ENCODE data around the gene SLC7A5.

SLC7A5 gene

DNA sequence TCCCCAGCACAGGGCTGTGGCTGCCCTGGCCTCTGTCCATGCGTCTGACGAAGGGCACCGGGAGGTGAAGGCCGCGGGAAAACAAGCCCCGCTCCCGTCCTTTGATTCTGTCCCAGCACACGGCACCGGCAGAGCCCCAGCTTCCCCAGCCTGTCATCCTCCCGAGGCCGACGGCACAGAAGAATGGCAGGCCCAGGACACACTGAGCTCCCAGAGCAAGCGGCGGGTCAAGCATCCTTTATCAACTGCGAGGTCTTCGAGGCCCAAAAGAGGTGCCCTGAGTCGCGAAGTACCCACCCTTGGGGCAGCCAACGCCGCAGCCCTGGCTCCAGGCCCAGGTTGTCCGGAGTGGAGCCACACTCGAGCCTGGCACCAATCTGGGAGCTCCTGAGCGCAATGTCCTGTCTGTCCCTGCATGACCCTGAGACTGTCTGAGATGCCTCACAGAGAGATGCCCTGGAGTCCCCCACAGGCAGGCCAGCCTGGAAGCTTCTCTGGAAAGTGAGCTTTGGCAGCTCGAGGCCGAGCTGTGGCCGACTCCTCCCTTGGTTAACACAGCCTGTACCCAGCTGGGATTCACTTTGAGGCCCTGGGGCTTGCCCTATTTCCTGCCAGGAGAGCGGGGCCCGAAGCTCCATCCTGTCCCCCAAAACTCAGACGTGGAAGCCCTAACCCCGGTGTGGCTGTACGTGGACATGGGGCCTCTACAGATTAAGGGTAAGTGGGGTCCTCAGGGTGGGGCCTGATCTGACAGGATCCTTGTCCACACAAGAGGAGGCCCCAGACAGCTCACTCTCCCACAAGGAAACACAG is 23.3 kb downstream of the SLC7A5 start:
- ATAC-seq = no peak

DNA sequence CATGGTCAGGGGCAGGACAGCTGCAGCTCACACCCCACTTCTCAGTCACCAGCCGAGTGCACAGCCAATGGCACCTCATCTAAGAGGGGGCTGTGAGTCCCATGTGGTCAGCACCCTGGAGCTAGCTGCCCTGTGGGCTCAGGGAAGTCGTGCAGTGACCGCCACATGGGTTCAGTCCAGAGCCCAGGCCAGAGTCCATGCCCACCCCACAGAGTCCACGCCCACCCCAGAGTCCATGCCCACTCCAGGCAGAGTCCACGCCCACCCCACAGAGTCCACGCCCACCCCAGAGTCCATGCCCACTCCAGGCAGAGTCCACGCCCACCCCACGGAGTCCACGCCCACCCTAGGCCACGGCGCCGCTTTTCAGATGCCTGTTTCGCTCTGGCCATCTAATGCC is 24.1 kb downstream of the SLC7A5 start:
- ATAC-seq = no peak

DNA sequence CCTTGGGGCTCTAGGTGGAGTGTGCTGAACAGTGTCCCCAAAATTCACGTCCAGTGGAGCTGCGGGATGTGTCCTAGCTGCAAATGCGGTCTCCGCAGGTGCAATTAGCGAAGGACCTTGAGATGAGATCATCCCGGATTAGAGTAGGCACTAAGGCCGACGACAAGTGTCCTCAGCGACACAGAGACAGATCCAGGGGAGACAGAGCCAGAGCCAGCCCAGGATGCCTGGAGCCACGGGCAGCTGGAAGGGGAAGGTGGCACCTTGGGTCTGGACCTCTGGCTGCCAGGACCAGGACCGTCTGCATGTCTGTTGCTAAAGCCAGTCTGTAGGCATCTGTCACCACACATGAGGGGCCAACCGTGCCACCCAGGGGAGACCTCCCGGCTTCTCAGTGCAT is 24.5 kb downstream of the SLC7A5 start:
- ATAC-seq = no peak

DNA sequence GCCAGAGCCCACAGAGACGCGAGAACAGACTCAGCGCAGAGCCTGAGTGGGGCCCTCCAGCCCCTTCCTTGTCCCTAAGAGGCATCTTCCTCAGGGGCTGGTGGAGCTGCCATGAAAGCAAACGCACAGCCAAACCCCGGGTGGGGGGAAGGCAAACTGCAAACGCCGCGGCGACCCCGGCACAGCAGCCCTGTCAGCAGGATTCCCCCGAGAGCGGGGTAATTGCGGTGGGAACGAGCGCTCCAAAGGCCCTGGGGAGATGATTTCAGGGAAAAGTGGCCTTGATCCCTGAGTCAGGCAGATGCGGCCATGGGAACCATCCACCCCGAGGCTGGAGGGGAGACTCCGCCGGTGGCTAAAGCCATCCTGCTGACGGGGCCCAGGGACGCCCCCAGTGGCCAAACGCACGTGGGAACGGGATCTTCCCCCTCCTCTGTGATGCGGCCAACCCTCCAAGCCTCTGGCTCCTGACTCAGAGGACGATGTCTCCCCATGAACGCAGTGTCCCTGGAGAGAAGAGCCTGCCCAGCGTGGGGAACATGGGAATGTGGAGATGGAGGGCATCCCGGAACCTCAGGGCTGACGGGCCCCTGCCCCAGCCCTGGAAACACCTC is 25.1 kb downstream of the SLC7A5 start:
- no peak for ATAC-seq

DNA sequence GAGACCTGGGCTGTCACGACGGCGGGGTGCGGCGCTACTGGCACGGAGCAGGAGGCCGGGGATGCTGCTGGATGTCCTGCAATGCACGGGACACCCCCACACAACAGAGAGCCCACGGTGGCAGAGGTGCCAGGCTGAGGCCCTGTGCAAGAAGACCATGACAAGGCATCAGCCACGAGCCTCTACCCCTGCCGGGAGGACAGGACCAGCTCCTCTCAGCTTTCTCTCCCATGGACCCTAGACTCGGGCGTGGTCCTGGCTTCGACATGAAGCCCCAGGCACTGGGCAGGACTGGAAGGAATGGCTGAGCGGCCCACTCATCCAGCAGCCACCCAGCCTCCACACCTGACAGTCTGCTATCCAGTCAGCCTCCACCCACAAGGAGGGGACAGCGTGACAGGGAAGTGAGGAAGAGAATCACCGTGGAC is 25.6 kb downstream of the SLC7A5 start:
- no peak for ATAC-seq

DNA sequence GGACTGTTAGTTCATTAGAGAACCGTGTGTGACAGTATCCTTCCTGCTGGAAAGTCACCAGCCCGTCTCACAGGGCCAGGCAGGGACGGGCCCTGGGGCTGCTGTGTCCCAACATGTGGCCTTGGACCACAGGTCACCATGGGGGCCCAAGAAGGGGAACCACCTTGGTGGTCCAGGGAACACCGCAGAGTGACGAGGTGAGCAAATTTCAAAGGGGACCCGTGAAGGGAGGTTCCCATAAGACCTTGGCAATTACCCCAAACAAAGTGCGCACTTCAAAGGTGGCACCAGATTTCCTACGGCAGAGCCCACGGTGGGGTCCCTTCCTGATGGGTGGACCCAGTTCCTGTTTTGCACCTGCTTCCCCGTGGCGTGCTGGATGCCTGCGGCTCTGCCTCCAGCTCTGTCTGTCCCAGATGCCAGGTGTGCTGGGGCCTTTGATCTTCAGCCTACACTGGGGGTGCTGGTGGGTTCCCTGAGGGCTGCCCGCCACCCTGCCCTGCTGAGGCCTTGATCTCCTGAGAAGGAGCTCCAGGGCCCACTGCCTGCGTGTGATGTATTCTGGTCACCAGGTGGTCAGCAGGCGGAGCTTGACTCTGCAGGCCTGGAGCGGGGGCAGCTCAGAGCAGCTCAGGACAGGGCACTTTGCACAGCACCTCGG is 27.0 kb downstream of the SLC7A5 start:
- no peak for ATAC-seq

DNA sequence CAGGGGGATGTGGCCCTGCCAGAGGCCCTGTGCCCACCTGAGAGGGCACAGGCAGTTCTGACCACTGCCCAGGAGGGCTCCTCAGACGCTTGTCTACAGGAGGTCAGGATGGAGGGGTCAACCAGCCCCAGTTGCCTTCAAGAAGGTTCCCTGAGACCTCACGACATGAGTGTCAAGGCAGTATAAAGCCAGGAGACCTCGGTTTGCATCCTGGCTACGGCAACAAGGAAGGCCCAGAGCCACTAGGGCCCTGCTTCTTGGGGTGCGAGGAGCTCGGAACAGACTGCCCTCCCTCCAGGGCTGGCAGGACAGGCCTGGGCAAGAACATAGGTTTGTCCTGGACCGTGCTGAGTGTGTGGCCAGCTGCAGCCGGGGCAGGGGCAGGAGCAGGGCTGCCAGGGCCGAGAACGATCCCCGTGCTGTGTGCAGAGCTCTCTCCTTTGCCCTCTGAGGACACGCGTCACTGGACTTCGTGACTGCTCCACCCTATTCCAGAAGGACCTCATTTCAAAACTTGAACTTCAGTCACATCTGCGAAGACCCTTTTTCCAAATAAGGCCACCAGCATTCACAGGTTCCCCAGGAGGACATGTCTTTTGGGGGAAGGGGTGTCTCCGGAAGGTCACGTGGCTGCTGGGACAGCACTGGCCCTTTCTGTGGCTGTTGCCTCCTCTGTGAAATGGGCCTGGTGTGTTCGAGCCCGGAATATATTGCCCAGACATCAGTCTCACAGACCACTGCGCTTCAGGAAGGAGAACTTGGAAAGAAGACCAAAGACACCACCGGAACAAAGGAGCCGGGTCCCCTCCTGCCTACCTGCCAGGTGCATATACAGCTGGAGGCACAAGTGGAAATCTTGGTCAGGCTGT is 27.7 kb downstream of the SLC7A5 start:
- no peak for ATAC-seq

DNA sequence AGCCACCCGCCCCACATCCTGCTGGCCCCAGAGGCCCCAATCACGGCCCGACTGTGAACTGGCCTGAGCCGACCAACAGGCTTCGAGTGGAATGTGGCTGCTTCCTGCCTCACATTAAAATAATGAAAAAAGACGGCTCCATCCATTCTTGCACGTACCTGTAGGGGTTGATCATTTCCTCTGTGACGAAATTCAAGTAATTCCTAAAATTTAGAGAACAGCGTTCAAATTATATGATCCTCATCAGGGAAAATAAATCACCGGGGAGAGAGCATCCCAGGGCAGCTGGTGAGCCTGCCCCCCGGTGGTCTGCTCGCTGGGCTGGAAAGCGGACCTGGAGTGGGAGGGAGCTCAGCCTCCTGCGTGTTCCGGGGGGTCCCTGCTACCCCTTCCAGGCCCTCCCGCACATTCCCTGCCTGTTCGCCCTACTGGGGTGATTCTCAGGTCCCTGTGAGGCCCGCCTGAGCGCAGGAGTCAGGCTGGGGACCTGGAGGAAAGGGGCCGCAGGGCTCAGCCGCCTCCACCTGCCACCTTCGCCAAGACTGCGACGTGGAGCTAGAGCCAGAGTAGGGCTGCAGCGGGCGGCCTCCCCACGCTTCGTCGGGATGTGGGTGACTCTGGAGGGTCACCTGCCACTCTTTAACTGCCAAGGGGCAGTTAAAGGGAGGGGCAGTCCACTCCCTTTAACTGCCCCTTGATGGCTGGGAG is 28.9 kb downstream of the SLC7A5 start:
- ATAC-seq = no peak

DNA sequence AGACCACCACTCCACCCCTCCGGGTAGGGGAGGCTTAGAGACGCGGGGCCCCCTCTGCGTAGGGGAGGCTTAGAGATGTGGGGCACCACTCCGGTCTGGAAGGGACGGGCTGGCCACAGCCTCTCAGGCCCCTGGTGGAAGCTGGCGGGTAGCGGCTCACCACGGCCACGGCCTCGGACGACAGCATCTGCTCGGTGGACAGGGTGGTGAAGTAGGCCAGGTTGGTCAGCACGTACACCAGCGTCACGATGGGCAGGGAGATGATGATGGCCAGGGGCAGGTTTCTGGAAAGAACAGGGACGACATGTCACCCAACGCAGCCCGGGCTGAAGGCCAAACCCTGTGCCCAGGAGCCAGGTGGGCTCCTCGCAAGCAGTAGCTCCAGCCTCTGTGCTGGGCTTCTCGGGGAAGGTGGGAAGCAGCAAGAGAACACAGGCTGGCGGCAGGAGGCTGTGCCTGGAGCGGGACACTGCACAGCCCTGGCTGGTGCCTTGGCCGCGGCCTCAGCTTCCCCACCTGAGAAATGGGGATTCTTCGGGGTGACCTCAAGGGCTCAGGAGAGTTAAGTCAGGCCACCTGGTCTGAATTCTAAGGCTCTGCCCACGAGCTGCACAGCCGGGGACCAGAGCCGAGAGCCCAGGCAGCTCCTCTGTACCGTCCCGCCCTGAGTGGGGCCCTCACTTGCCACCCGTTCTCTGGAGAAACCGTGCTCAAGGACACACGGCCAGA is 29.6 kb downstream of the SLC7A5 start:
- no peak for ATAC-seq

DNA sequence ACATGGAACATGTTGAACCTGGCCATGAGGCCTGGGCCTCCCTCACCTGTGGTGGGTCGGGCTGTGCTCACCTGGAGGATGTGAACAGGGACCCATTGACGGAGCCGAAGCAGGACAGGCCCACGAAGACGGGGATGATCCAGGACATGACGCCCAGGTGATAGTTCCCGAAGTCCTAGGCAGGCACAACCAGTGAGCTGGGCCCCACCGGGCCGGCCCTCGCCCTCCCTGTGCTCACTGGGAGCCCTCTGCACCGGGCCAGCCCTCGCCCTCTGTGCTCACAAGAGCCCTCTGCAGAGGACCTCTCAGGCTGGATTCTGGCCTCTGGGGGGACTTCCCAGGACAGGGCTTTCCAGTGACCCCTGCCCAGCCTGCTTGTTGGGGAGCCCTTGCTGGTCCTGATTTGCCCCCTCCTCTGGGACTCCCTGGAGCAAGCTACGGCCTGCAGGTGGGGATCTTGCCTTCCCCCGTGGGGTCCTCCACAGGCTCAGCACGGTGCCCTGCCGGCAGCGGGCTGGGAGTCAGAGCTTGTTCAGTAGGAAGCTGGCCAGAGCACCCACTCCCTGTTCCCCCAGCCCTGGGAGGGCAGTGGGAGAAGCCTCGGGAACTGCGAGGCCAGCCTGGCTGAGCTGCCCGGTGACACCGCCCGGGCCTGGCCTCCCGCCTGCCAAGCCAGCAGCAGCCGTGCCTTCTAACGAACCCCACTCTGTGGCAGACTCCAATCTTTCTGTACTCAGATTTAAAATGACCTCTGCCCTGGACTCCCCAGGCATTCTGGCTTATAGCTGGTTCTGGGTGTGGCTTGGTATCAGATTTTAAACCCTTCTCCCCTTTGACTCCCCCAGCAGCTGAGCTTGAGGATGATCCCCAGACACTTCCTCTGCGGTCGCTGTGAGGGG is 30.4 kb downstream of the SLC7A5 start:
- ATAC-seq = no peak

DNA sequence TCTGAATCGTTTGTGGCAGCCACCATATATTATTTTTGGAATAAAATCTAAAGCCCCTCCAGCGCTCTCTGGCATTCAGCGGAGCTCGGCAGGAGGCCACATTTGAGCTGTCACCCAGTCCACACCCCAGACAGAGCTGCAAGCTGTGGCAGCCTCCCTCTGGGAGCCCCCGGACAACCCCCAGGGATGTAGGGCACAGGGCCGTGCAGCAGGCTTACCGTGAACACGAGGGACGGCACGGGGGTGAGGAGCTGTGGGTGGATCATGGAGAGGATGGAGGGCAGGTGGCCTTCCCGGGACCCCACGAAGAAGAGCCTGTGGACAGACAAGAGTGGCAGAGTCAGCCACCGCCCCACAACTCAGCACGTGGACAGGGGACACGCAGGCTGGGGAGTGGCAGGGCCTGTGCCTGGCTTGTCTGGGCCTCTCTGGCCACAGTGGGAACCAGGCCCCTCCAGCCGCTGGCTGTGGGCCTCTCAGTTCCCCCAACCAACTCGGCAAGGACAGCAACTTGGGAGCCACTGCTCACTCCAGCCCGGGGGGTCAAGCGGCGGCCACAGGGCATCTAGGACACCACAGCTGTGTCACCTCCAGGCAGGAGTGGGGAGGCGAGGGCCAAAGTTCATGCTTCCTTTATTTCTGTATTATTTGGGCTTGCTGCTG is 31.5 kb downstream of the SLC7A5 start:
- no peak for ATAC-seq

DNA sequence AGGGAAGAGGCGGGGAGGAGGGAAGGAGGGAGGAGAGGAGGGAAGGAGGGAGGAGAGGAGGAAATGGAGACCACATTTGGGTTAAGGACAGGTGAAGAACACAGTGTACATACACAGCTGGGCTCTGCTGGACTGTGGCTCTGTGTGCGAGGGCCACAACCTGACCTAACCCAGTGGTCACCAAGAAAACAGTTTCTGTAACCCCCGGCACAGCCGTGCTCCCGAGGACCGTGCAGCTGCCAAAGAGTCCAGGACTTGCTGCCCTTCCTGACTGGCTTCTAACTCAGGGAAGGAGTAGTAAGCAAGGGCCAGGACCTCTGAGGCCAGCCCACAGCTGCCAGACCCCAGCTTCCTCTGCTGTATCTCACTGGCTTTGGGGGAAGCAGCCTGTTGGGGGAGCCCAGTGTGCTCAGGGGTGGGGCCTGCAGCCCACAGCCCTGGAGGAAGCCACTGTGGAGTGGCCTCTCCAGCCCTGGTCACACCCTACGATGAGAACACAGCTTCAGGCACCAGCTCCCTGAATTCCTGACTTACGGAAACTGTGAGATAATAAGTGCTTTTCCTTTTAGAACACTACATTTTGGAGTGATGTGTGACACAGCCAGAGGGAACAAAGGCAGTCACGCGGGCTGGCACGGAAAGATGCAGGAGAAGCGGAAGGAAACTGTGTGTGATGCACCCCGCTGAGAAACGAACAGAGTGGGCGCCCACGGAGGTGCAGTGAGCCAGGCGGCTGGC is 32.3 kb downstream of the SLC7A5 start:
- no peak for ATAC-seq

DNA sequence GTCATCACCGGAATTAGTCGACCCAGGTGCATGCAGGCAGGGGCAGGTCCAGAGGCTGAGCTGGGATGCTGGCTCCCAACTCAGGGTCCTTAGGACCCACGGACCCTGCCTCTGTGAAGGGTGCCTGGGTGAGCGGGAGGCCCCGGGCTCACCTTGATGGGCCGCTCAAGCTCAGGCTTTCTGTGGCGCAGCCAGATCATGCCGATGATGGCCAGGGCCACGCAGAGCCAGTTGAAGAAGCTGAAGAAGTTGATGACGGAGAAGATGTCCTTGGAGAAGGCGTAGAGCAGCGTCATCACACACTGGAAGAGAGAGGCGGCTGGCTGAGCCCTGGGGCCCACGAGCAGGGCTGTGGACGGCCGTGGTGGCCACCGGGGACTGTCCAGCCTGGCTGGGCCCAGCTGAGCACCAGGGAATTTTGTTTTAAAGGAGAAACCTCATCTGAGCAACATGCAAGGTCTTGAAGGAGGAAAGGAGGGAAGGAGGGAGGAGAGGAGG is 32.9 kb downstream of the SLC7A5 start:
- ATAC-seq = no peak

DNA sequence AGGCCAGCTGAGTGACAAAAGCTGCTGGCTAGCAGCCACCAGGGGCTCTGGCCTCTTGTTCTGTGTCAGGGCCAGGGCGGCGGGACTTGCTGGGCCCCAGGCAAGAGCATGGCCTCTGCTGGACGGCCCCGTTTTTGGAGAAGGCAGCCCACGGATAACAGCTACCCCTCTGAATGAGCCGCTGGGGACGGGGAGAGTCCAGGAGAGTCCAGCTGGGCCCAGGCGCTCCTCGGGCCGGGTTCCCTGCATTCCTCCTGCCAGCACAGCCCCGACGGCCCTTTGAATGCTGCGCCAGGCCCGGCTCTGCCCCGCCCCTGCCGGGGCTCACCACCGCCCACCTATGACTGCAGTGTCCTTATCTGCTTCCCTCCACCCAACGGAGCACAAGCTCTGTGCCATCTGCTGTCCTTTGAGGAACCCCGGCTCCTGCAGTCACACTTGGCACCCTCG is 33.4 kb downstream of the SLC7A5 start:
- no peak for ATAC-seq

DNA sequence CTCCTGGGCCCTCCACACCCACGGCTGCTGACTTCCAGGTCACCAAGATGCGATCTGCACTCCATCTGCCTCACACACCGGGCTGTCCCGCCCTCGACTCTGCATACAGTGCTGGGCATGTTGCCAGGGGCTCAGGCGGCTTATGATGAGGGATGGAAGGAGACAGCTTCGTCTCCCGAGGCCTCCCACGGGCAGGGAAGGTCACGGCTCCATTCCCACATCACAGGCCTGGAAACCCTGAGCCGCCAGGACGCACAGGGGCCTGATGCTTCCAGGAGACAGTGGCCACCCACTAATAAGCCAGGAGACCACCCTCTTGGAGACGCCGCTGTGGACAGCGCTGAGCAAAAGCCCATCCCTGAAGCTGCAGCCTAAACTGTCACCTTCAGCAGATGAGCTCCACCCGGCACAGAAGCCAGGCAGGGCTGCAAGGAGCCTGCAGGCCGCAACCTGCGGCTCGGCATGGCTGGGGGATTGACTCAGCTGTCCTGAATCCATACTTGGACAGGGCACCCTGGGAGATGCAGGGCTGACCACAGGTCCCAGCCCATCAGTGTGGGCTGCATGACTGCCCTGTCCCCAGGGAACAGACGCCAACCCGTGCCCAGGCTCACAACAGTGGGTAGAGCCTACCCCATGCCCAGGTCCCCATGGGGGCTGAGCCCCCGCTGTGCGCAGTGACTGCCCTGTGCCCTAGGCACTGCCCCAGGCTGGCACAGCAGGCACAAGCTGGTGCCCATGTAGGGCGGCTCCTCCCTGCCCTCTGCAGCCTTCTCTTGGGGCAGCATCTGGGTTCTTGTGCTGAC is 34.4 kb downstream of the SLC7A5 start:
- no peak for ATAC-seq

DNA sequence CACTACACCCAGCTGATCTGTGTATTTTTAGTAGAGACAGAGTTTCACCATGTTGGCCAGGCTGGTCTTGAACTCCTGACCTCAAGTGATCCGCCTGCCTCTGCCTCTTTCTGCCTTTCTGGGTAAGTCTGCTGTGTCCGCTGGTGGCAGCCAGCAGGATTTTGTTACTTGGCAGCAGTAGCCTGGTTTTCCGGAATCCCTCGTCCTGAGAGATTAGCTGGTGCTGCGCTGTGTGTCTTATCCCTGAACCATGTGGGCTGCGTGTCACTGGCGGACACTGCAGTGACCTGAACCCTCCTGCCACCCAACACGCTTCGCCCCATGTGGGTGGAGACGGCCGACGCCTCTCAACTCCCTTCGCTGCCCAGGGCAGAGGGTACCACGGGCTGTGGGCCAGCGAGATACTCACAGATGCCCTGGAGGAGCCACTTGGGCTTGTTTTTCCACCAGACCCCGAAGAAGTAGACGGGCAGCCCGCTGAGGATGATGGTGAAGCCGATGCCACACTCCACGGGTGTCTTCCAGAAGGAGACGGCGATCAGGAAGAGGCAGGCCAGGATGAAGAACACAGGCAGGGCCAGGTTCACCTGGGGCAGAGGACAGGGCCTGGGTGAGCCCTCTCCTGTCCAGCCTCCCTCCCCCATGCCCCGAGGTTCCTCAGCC is 35.2 kb downstream of the SLC7A5 start:
- ATAC-seq = no peak

DNA sequence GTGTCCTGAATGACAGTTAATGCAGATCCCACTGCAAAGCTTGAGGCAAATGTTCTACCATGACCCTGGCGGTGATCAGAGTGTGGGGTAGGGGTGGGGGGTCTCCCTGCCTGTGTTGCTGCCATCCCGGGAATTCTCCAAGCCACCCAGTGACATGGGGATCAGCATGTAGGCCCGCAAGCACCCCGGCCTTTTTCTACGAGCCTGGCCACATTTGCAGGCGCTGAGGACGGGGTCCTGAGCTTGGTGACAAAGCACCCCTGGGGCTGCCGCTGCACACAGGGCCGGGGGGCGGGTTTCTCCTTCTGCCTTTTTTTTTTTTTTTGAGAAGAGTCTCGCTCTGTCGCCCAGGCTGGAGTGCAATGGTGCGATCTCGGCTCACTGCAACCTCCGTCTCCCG is 35.8 kb downstream of the SLC7A5 start:
- ATAC-seq = no peak

Measured in activated CD4-positive, CD25-positive, alpha-beta regulatory T cell treated with anti-CD3 and anti-CD28 coated beads, Interleukin-2, amount 50 U/mL, for 24 hours (primary cell).